IMR-90 (cell line): ENCODE data around the gene PGBD5. TPM values are rescaled to one million over a fixed set of nuclear protein-coding genes. Genes with fewer than 3 reads are reported as not detected.

ENCODE experiments used
- ATAC-seq: fragments of 200-7000 bp; cut with Tn5 transposase; 2 replicates; pipeline ENCODE4 v1.9.1; 2020; ENCODE audit warnings: low read depth, mild to moderate bottlenecking, moderate library complexity
- BruUV-seq: library from RNA; stranded (reverse); fragments of 400-500 nt; replicated peaks from 2 replicates; lab custom pipeline; 2021; lab: Mats Ljungman, UMichigan
- CTCF ChIA-PET: fragments of 300-600 bp; formaldehyde crosslinking; extraction: SDS; loops from one replicate; lab custom pipeline; 2021; ENCODE audit warnings: antibody characterized with exemption; lab: Yijun Ruan, JAX
- POLR2A ChIA-PET: fragments of 300-600 bp; sonication (Branson Sonifier 250); formaldehyde crosslinking; loops from one replicate; lab custom pipeline; 2022; ENCODE audit warnings: antibody characterized with exemption; ENCODE audit not compliant: unreplicated experiment; lab: Charles Lee
- DNase-seq: peaks from one replicate; pipeline ENCODE4 v3.0.0; 2013
- H2AFZ ChIP-seq: replicated peaks from 2 replicates; pipeline ENCODE3; 2013; ENCODE audit warnings: low read length, mild to moderate bottlenecking; ENCODE audit not compliant: poor library complexity
- H2AK5ac ChIP-seq: 2 replicates; pipeline ENCODE4 v1.6.1; 2013; ENCODE audit warnings: low read depth, low read length, inconsistent platforms
- H2AK9ac ChIP-seq: replicated peaks from 2 replicates; pipeline ENCODE3; 2013; ENCODE audit warnings: mild to moderate bottlenecking, low read depth, low read length, moderate library complexity; ENCODE audit not compliant: poor library complexity
- H2BK120ac ChIP-seq: 2 replicates; pipeline ENCODE4 v1.6.1; 2013; ENCODE audit warnings: low read depth, low read length, inconsistent platforms
- H2BK15ac ChIP-seq: 3 replicates; pipeline ENCODE4 v1.6.1; 2013; ENCODE audit warnings: low read depth, low read length, inconsistent platforms
- H2BK20ac ChIP-seq: 2 replicates; pipeline ENCODE4 v1.6.1; 2013; ENCODE audit warnings: low read depth, mild to moderate bottlenecking, inconsistent platforms, low read length, moderate library complexity
- H2BK5ac ChIP-seq: 2 replicates; pipeline ENCODE4 v1.6.1; 2013; ENCODE audit warnings: mild to moderate bottlenecking, low read depth, low read length, inconsistent platforms; ENCODE audit not compliant: poor library complexity, severe bottlenecking
- H3K14ac ChIP-seq: replicated peaks from 2 replicates; pipeline ENCODE4 v1.6.1; 2013; ENCODE audit warnings: low read depth, low read length, inconsistent platforms
- H3K18ac ChIP-seq: 2 replicates; pipeline ENCODE4 v1.6.1; 2013; ENCODE audit warnings: low read depth, low read length, control low read depth
- H3K23ac ChIP-seq: 2 replicates; pipeline ENCODE4 v1.6.1; 2013; ENCODE audit warnings: low read depth, low read length, inconsistent platforms
- H3K27ac ChIP-seq: 2 replicates; pipeline ENCODE4 v1.5.1; 2013; ENCODE audit warnings: mild to moderate bottlenecking, control low read depth, low read length; ENCODE audit not compliant: insufficient read depth
- H3K27me3 ChIP-seq: 2 replicates; pipeline ENCODE4 v1.6.1; 2013; ENCODE audit warnings: low read length; ENCODE audit not compliant: control insufficient read depth, insufficient read depth
- H3K36me3 ChIP-seq: 2 replicates; pipeline ENCODE4 v1.6.1; 2013; ENCODE audit warnings: low read length, mixed read lengths; ENCODE audit not compliant: control insufficient read depth, insufficient read depth
- H3K4ac ChIP-seq: 2 replicates; pipeline ENCODE4 v1.6.1; 2013; ENCODE audit warnings: low read depth, low read length, inconsistent platforms
- H3K4me1 ChIP-seq: 2 replicates; pipeline ENCODE4 v1.6.1; 2013; ENCODE audit warnings: low read length, mixed read lengths; ENCODE audit not compliant: control insufficient read depth, insufficient read depth
- H3K4me2 ChIP-seq: 2 replicates; pipeline ENCODE4 v1.6.1; 2013; ENCODE audit warnings: low read depth, mild to moderate bottlenecking, control low read depth, low read length, moderate library complexity
- H3K4me3 ChIP-seq: 2 replicates; pipeline ENCODE4 v1.5.1; 2013; ENCODE audit warnings: low read depth, mild to moderate bottlenecking, control low read depth, low read length, moderate library complexity; ENCODE audit not compliant: insufficient read depth
- H3K56ac ChIP-seq: 2 replicates; pipeline ENCODE4 v1.6.1; 2013; ENCODE audit warnings: low read length, inconsistent platforms; ENCODE audit not compliant: insufficient read depth; ENCODE audit errors: extremely low read depth
- H3K79me1 ChIP-seq, 2 experiments: 2 replicates each; pipeline ENCODE4 v1.6.1; 2013; ENCODE audit warnings: low read length in 2 of 2, inconsistent platforms in 1 of 2, low read depth in 1 of 2
- H3K9ac ChIP-seq: 2 replicates; pipeline ENCODE4 v1.6.1; 2013; ENCODE audit warnings: low read depth, low read length, control low read depth
- H3K9me1 ChIP-seq: 2 replicates; pipeline ENCODE4 v1.6.1; 2013; ENCODE audit warnings: low read length, inconsistent platforms; ENCODE audit not compliant: insufficient read depth
- H3K9me3 ChIP-seq: 2 replicates; pipeline ENCODE4 v1.6.1; 2013; ENCODE audit warnings: low read length; ENCODE audit not compliant: control insufficient read depth, insufficient read depth
- H4K20me1 ChIP-seq: 2 replicates; pipeline ENCODE4 v1.6.1; 2013; ENCODE audit warnings: low read length, inconsistent platforms; ENCODE audit not compliant: insufficient read depth
- H4K5ac ChIP-seq: 2 replicates; pipeline ENCODE4 v1.6.1; 2013; ENCODE audit warnings: mild to moderate bottlenecking, low read depth, low read length, control low read depth
- H4K8ac ChIP-seq, 2 experiments: 2 replicates each; pipeline ENCODE4 v1.6.1; 2013; ENCODE audit warnings: low read depth in 2 of 2, low read length in 2 of 2, control low read depth in 1 of 2, inconsistent platforms in 1 of 2
- H4K91ac ChIP-seq: 2 replicates; pipeline ENCODE4 v1.6.1; 2013; ENCODE audit warnings: low read depth, low read length, inconsistent platforms; ENCODE audit not compliant: insufficient read depth
- CHD1 ChIP-seq: IDR thresholded peaks from 2 replicates; pipeline ENCODE4 v1.6.1; 2012; ENCODE audit warnings: low read depth, low read length, improper control_type of control experiment
- WGBS, 2 experiments: methylation state at CpG; one replicate each; pipeline versions ENCODE4 v1.1.5 to v1.1.7; 2013; ENCODE audit warnings: missing lambda C conversion rate in 2 of 2; ENCODE audit not compliant: insufficient read length in 1 of 2; ENCODE audit errors: extremely low coverage in 2 of 2; 5-methylcytosine and 5-hydroxymethylcytosine counted together
- dilution Hi-C: fragments of 300-500 bp; cut with HindIII; formaldehyde crosslinking; loops from one replicate; pipeline ENCODE4 v1.14.3; 2018; ENCODE audit warnings: low sequenced_read_pairs; ENCODE audit not compliant: unreplicated experiment
- in situ Hi-C: fragments of 300-500 bp; cut with MboI; formaldehyde crosslinking; loops from 3 replicates; pipeline ENCODE4 v1.14.3; 2019; ENCODE audit warnings: low sequenced_read_pairs, inconsistent platforms, mixed read lengths
- intact Hi-C: fragments of 100-400 bp; cut with micrococcal nuclease; formaldehyde crosslinking; loops from 2 replicates; pipeline ENCODE4 v1.10.0; 2022
- polyA plus RNA-seq, 3 experiments: library from polyadenylated mRNA; depleted of rRNA; stranded (reverse); fragments of >200 nt; gene quantifications; 2 replicates each; pipeline ENCODE4 v1.2.3, GENCODE V29; 2012; ENCODE audit warnings: low replicate concordance in 1 of 3
- total RNA-seq: library from RNA; depleted of rRNA; stranded (reverse); fragments of >200 nt; gene quantifications from 2 replicates; pipeline ENCODE4 v1.2.3, GENCODE V29; 2012

The PGBD5 gene
- total and polyA plus RNA-seq, 2 of the 4 experiments (the other 2 are of a cell fraction) = 0.18 to 0.36 TPM

DNA sequence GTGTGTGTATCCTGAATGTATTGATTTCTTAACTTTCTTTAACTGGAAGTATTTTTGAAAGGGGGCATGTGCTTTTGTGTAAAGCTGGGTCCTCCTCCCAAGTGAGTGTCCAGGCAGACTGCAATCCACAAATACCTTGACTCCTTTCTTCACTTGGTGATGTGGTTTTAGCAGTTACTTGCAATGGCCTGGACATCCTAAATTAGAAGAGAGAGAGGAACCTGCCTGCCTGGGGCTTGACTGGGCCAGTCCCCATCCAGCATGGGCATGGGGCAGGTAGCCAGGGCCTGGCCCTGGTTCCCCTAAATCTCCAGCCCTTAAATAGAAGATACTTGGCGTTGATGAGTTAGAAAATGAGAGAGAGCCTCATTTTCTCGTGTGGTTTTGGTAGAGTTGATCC, 159.7 kb downstream of the PGBD5 start:
- H3K27ac ChIP-seq = no peak overlapping the region
- no peaks in the 10 kb centered on the region for H4K20me1 ChIP-seq
- no CpG with 5 or more reads among the region's 2 CpGs for WGBS, 2 experiments
- no peak overlapping the region for H3K14ac ChIP-seq
- no peaks in the 10 kb centered on the region for H3K9me3 ChIP-seq
- in situ Hi-C loops = no loop called here
- H2AK5ac ChIP-seq = no peak overlapping the region
- no peak overlapping the region for H2BK20ac ChIP-seq
- no peak overlapping the region for H2AFZ ChIP-seq
- DNase-seq = no peak
- ChIA-PET CTCF (no interaction called here), POLR2A (no interaction called here)
- no peak for TF ChIP-seq CHD1
- H3K18ac ChIP-seq = no peak overlapping the region
- H4K8ac ChIP-seq = no peak overlapping the region
- H3K4ac ChIP-seq = no peak overlapping the region
- no peak overlapping the region for H2BK5ac ChIP-seq
- H3K36me3 ChIP-seq = peaks cover 54% of the 10 kb centered on the region
- intact Hi-C loops = loop anchor here (10.0 kb wide), 1 partner anchor 292 kb away; no protein-coding TSS in a partner anchor
- H3K9ac ChIP-seq = no peak overlapping the region
- peaks cover 3% of the 10 kb centered on the region; the same call in 1 of the 2 replicates for H3K4me1 ChIP-seq
- BruUV-seq = no TSS peak
- no peak overlapping the region for H3K4me2 ChIP-seq
- no peak overlapping the region for H2BK15ac ChIP-seq
- H3K9me1 ChIP-seq = no peaks in the 10 kb centered on the region
- no peak overlapping the region for H4K5ac ChIP-seq
- H2AK9ac ChIP-seq = no peak overlapping the region
- no peak overlapping the region for H3K23ac ChIP-seq
- H3K27me3 ChIP-seq = no peaks in the 10 kb centered on the region
- dilution Hi-C loops = no loop called here
- H2BK120ac ChIP-seq = no peak overlapping the region
- ATAC-seq = no peak
- no peak overlapping the region for H4K91ac ChIP-seq
- 0 out of 4 replicates have a peak, but pooled peaks cover 5% of the 10 kb centered on the region in 2 experiments for H3K79me1 ChIP-seq
- H3K56ac ChIP-seq = no peak overlapping the region
- H3K4me3 ChIP-seq = no peak overlapping the region
